Endothelial cell of umbilical vein (primary cell): ENCODE data around the gene HOXA9.

ENCODE experiments used
- CTCF ChIP-seq, 2 donors: IDR thresholded peaks; 1 replicate in 1 of 2; 2 replicates in 1 of 2; pipeline ENCODE4 v1.5.1; 2011; ENCODE audit warnings: low read length in 2 of 2, mild to moderate bottlenecking in 2 of 2, moderate library complexity in 2 of 2, control low read depth in 1 of 2, inconsistent platforms in 1 of 2, low read depth in 1 of 2; ENCODE audit not compliant: insufficient read depth in 1 of 2; ENCODE audit errors: extremely low read depth in 1 of 2
- EZH2 ChIP-seq: IDR thresholded peaks from 2 replicates; pipeline ENCODE4 v1.6.1; 2012; ENCODE audit warnings: borderline replicate concordance, low read depth, mild to moderate bottlenecking, moderate library complexity, low read length, inconsistent platforms; ENCODE audit not compliant: severe bottlenecking
- GATA2 ChIP-seq: IDR thresholded peaks from 2 replicates; pipeline ENCODE4 v1.7.0; 2011; ENCODE audit warnings: low read depth, mild to moderate bottlenecking, moderate library complexity, mixed read lengths, low read length; ENCODE audit not compliant: insufficient read length, insufficient read depth
- MAX ChIP-seq: IDR thresholded peaks from 2 replicates; pipeline ENCODE4 v1.6.1; 2011; ENCODE audit not compliant: insufficient read depth, insufficient read length
- MYC ChIP-seq: IDR thresholded peaks from one replicate; pipeline ENCODE4 v1.6.1; 2011; ENCODE audit warnings: mild to moderate bottlenecking, low read depth, low read length
- POLR2A ChIP-seq: IDR thresholded peaks from 2 replicates; pipeline ENCODE4 v1.6.1; 2012; ENCODE audit warnings: low read depth, mild to moderate bottlenecking, control low read depth, low read length

- TF ChIP-seq CTCF (IDR thresholded peaks at IDR 0.05; ENCODE audit: extremely low read depth in 1 of 2, insufficient read depth in 1 of 2, low read depth in 1 of 2, low read length in 2 of 2) (no peak), POLR2A (no peak), EZH2 (no peak), GATA2 (no peak), MAX (no peak), MYC (no peak)
Observed at GRCh38 chr7:27203964-27204594, 38.7 kb upstream of the HOXA9 start.
